Skin epidermis (tissue), 12 donors: ENCODE measurements around the gene RNF144A.
"Not testable (repeated sequence)": the region's sequence is repeated elsewhere in the genome, so short reads cannot be mapped to it uniquely, and the experiment has no call there.

Source experiments
- H3K27ac ChIP-seq, 21 experiments: fragments of 200-600 bp; sonication (generic) in 11 of 21; one replicate each; pipeline ENCODE4 v1.5.0; 2020; ENCODE audit warnings: mild to moderate bottlenecking in 3 of 21, inconsistent platforms in 2 of 21, moderate library complexity in 2 of 21
- H3K4me3 ChIP-seq, 7 experiments: fragments of 200-600 bp; sonication (generic) in 2 of 7; one replicate each; pipeline ENCODE4 v1.5.0; 2020; ENCODE audit warnings: inconsistent platforms in 2 of 7, mild to moderate bottlenecking in 2 of 7, moderate library complexity in 1 of 7

The RNF144A gene

DNA sequence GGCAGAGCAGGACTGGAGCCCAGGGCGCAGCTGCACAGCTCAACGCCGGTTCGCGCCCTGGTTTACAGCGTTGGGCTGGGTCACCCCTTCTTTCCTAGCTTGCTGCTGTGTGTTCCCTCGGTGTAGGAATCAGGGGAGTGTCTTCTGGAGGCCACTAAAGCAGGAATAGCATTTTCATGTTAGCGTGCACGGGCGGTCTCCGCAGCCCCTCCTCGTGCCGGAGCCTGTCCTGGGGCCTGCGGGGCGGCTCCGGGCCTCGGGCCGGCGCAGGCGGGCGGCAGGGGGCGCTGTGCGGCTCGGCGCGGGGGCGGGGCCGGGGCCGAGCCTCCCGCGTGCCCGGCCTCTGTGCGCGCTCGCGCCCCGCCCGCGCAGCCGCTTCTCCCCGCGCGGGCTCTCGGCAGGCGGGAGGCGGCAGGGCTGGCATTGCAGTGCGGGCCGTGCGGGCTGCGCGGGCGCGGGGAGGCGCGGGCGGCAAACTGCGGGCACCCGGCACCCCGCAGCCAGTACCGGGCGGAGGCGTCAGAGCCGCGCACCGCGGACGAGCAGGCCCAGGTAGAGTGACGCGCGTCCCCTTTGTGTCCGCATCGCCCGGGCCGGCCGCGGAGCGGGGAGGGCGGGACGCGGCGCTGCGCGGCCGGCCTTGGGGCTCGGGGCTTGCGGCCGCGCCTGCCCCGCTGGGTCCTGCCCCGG is at the start of gene RNF144A:
Gene RNF144A, plus strand, starts transcription at position 342 of the 690 bp plus-strand sequence. CDS start 79,515 bp downstream, outside the sequence.
- Histone ChIP-seq H3K4me3 (peak within 1 kb of the TSS; percentile 50 to 74 (median 64)), H3K27ac (peak within 1 kb of the TSS in 18 of 21 experiments; percentile 28 to 90 (median 78))

DNA sequence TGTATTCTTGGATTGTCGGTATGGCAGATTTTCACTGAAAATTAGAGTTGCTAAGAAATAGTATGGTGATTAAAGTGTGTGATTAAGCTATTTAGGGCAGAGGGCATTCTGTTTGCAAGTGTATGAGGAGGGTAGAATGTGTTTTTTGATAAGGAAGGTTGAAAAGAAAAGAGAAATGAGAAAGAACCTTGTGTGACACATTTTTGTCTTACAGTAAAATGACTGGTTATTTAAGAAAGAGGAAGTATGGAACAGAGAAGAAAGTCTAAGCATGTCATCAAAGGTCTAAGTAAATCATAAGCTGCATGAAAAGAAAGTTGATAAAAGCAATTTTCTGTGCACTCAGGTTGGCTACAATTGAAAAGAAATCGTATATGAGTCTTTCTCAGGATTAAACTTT is 44.8 kb upstream of the RNF144A start:
- H3K4me3 ChIP-seq: no peak overlapping the region
- no peak overlapping the region for H3K27ac ChIP-seq

DNA sequence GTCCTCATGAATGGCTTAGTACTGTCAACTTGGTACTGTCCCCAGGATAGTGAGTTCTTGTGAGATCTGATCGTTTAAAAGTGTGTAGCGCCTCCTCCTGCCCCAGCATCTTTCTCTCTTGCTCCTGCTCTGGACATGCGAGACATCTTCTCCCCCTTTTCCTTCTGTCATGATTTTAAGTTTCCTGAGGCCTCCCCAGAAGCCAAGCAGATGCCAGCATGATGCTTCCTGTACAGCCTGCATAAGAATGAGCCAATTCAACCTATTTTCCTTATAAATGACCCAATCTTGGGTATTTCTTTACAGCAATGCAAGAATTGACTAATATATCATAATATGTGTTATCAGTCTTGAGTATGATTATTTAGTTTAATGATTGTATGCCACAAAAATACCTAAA is 43.2 kb upstream of the RNF144A start:
- H3K4me3 ChIP-seq: no peak overlapping the region

GRCh38 chr2:6876309-6876708 is 40.9 kb upstream of the RNF144A start:
- Histone ChIP-seq H3K4me3 (no peak overlapping the region), H3K27ac (no peak overlapping the region)

More for the DNA sequence above, 43.2 kb upstream of the RNF144A start:
- no peak overlapping the region for H3K27ac ChIP-seq

GRCh38 chr2:6877402-6878304 is 39.6 kb upstream of the RNF144A start, which contains the start of gene RSAD2:
TSS of gene RSAD2 (plus strand) at chr2:6877777. CDS start at chr2:6877801, 24 bp downstream.
- peak within 1 kb of the TSS; percentile 15 to 36 (median 28) for H3K4me3 ChIP-seq
- peak within 1 kb of the TSS in 12 of 21 experiments; percentile 11 to 78 (median 44) for H3K27ac ChIP-seq

GRCh38 chr2:6878549-6878948 is 38.7 kb upstream of the RNF144A start:
- Histone ChIP-seq H3K27ac (peak overlapping the region in 2 of 21 experiments; percentile 74 to 78), H3K4me3 (no peak overlapping the region)

- H3K4me3 ChIP-seq: no peak overlapping the region
- H3K27ac ChIP-seq: no peak overlapping the region
These were observed 38.2 kb upstream of the RNF144A start for GRCh38 chr2:6879011-6879410.

- peak overlapping the region in 1 of 21 experiments; percentile 43 for H3K27ac ChIP-seq
- H3K4me3 ChIP-seq: no peak overlapping the region
These were observed 36.9 kb upstream of the RNF144A start for GRCh38 chr2:6880200-6880733.

GRCh38 chr2:6881046-6881445 is 36.2 kb upstream of the RNF144A start:
- H3K27ac ChIP-seq: peak overlapping the region in 1 of 21 experiments; percentile 43
- no peak overlapping the region for H3K4me3 ChIP-seq

DNA sequence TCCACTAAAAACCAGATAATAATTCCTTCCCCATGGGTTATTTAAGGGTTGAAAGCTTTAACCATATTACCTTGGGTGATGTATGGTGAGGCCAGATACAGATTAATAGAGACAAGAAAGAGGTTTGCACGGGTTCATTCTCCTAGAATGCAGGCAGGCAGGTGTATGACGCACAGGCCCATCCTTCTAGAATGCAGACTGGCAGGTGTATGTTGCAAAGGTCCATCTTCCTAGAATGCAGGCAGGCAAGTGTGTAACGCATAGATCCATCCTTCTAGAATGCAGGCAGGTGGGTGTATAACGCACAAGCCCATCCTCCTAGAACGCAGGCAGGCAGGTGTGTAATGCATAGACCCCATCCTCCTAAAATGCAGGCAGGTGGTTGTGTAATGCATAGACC is 35.7 kb upstream of the RNF144A start:
- no peak overlapping the region for H3K4me3 ChIP-seq
- no peak overlapping the region for H3K27ac ChIP-seq

DNA sequence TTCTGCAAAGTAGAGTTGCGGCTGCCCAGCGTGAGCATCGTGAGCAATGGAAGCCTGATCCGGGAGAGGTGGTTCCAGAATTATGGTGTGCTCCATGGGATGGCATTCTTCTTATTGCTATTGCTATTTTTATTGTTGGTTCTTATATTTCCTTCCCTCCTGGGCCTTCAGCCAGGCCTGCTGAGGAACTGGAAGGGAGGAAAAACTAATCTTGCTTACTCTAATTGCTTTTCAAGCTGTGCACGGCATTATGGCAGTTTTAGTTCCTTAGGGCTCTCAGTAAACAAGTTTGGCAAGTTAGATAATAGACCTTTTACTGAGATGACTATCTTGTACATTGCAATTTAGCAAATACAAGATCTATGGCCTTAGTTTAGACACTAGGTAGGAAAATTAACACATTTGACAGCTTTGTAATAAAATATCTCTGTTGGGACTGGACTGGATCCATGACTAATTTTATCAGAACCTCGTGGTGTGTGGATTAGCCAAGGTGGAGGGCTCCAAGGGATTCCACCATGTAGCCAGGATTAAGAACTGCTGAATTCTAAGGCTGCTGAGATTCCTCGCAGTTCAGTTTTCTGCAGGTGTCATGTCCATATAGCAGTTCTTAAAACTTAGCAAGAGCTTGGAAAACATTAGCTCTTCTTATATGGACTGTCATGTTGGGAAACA is 33.6 kb upstream of the RNF144A start:
- Histone ChIP-seq H3K4me3 (no peak overlapping the region), H3K27ac (no peak overlapping the region)

- no peak overlapping the region for H3K27ac ChIP-seq
These were observed 31.7 kb upstream of the RNF144A start for GRCh38 chr2:6885551-6885950.

GRCh38 chr2:6885968-6886367 is 31.2 kb upstream of the RNF144A start:
- H3K4me3 ChIP-seq: no peak overlapping the region
- H3K27ac ChIP-seq: no peak overlapping the region

More at GRCh38 chr2:6885551-6885950, 31.7 kb upstream of the RNF144A start:
- no peak overlapping the region for H3K4me3 ChIP-seq

GRCh38 chr2:6887751-6888192 is 29.4 kb upstream of the RNF144A start:
- H3K4me3 ChIP-seq: no peak overlapping the region
- no peak overlapping the region for H3K27ac ChIP-seq

DNA sequence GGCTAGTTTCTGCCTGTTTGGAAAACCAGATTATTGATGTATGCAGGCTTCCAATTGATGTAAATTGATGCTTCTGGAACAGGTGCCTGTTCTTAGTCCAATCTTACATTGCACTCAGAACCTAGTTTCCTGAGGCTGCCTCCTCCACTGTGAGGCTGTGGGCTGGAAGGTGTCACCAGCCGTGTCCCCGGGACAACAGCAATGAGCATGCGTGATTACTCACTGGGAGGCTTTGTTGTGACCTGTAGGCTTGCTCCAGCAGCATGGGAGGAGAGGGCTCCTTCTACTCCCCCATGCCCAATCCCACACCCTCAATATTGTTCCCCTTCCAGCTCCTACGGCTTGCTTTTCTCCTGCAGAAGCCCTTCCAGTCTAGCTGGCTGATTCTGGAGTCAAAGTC is 28.5 kb upstream of the RNF144A start:
- Histone ChIP-seq H3K4me3 (no peak overlapping the region), H3K27ac (no peak overlapping the region)

DNA sequence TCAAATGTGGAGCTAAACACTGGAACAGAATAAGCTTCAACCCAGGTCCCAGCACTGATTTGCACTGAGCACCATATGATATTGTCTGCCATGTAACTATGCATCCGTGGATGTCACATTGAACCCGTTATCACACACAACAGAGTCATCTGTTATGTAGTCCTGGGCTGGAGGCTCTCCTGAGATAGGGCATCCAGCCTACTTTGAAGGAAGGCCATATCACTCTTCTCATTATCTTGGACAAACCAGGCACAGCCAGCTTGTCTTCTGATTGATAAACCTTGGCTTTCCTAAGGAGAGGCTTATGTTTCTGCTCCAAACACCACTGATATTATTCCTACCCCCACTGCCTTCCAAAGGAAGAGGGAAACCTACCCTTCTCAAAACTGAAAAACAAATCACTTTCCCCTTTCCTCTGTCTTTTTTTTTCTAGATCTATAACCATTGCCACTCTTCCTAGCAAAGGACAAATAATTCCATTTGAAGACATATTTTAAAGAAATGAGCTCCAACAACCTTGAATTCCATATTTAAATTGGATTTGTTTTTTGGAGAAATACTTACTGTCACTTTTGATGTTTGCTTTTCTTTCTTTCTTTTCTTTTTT is 23.2 kb upstream of the RNF144A start:
- Histone ChIP-seq H3K27ac (no peak overlapping the region), H3K4me3 (no peak overlapping the region)

DNA sequence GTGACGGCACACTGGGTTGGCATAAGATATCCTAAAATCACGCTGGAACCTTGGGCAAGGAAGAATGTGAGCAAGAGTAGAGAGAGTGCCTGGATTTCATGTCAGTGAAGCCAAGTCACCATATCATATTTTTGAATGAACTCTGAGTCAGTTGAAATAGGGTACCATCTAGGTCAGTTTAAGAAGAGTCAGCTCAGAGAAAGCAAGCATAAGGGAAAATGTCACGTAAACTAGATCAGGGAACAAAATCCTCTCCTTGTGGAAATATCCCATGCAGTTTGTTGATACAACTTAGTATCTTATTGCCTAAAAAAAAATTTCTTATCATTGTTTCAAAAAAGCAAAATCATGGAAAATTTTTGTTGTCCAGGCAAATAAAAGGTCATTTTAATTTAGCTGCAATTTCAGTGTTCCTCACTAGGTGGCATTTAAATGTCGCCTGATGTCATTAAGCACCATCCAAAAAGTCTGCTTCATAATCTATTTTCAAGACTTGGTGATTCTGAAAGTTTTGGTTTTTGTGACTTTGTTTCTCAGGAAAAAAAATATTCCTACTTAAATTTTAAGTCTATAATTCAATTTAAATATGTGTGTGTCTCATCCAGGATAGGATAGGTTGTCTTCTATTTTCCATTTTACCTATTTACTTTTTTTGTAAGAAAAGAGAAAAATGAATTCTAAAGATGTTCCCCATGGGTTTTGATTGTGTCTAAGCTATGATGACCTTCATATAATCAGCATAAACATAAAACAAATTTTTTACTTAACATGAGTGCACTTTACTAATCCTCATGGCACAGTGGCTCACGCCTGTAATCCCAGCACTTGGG is 20.1 kb upstream of the RNF144A start:
- Histone ChIP-seq H3K27ac (no peak overlapping the region), H3K4me3 (no peak overlapping the region)

GRCh38 chr2:6902581-6902980 is 14.6 kb upstream of the RNF144A start:
- not testable (repeated sequence) for H3K27ac ChIP-seq, H3K4me3 ChIP-seq

DNA sequence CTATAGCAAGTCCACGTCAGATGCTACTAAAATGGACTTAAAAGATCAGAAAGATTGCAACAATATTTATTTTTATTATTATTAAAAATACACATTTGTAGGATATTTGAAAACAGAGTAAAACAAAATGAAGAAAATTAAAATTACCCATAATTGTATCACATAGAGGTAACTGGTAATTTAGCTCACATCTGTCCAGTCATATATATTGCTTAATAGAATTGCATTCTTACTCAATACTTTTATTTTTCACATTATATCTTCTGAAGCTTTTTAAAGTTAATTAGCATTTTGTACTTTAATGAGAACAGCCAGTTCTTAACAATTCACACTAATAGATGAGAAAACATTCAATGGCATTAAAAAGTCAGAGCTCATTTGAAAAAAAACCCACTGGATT is 11.5 kb upstream of the RNF144A start:
- H3K27ac ChIP-seq: no peak overlapping the region
- H3K4me3 ChIP-seq: no peak overlapping the region
